Measurements from ENCODE around the gene SHISA9.

GRCh38 chr16:12901204-12901596 lies 198 bp upstream of the SHISA9 start:
- TF ChIP-seq CTCF (IDR thresholded peaks at IDR 0.05) = no peak
- no peak for TF ChIP-seq POLR2A (IDR thresholded peaks at IDR 0.05)
